ENCODE results near the gene KHNYN. TPM values are rescaled to one million over a fixed set of nuclear protein-coding genes. Genes with fewer than 3 reads are reported as not detected.

The KHNYN gene
- total RNA-seq, 2 experiments from 2014 or later, result 59.7 to 71.5 TPM

GRCh38 chr14:24394275-24394674 lies 35.5 kb upstream of the KHNYN start:
- Mint-ChIP-seq H3K4me1 (peaks cover 2% of the 10 kb centered on the region), H3K36me3 (ENCODE audit: low read depth) (no peaks in the 10 kb centered on the region), H3K9me3 (no peaks in the 10 kb centered on the region), H3K4me3 (no peak overlapping the region), H3K27me3 (peaks cover 35% of the 10 kb centered on the region), H3K27ac (no peak overlapping the region)
- DNase-seq, result no peak
- ChIA-PET CTCF (no interaction called here), POLR2A (no interaction called here)

DNA sequence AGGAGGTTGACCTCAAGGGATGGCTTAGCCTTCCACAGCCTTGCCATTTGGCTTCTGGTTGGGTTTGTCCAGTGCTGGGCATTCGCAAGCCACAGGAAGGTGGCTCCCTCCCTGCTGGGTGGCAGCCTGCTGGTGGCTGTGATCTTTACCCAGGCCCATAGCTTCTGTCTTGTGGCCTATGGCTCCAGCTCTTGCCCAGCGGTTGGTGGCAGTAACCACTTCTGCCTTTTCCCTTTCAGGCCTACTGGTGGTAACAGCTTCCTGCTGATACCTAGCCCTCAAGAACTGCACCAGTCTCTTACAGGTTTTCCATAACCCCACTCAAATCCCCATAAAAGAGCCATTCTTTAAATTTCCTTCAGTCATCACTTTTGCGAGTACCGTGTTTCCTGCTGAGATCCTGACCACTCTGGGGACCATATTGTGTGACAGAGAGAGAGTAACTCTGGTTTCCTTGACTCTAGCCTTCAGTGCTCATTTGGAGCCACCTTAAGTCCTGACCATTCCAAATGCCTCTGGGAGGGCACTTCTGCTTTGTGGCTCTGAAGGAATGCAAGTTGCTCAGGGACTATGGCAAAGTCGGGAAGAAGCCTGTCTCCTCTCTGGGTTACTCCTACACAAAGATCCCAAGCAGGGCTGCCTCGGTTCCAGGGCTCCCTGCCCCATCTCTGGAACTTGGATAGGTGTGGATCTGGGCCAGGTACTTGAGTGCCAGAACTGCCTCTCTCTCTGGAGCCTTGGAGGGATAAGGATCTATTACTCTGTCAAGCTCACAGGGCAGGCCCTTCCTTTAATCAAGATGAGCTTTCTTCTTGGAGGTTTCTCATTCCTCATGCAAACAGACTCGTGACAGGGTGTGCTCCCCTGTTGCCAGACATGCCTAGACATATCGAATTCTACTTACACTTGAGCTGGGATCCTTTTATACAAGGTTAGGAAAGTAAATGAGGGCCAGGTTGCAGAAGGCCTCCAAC lies 33.9 kb upstream of the KHNYN start:
- H3K36me3 Mint-ChIP-seq (ENCODE audit: low read depth), result no peaks in the 10 kb centered on the region
- H3K4me3 Mint-ChIP-seq, result no peak overlapping the region
- H3K4me1 Mint-ChIP-seq, result peaks cover 6% of the 10 kb centered on the region
- peaks cover 36% of the 10 kb centered on the region for H3K27me3 Mint-ChIP-seq
- CTCF ChIA-PET, result interaction anchor here (1.0 to 1.7 kb wide), 5 partner anchors 8 to 62 kb away, joined by 3 to 6 read pairs (median 4); no protein-coding TSS in a partner anchor
- POLR2A ChIA-PET, result no interaction called here
- no peak for DNase-seq
- no peaks in the 10 kb centered on the region for H3K9me3 Mint-ChIP-seq
- H3K27ac Mint-ChIP-seq, result no peak overlapping the region

DNA sequence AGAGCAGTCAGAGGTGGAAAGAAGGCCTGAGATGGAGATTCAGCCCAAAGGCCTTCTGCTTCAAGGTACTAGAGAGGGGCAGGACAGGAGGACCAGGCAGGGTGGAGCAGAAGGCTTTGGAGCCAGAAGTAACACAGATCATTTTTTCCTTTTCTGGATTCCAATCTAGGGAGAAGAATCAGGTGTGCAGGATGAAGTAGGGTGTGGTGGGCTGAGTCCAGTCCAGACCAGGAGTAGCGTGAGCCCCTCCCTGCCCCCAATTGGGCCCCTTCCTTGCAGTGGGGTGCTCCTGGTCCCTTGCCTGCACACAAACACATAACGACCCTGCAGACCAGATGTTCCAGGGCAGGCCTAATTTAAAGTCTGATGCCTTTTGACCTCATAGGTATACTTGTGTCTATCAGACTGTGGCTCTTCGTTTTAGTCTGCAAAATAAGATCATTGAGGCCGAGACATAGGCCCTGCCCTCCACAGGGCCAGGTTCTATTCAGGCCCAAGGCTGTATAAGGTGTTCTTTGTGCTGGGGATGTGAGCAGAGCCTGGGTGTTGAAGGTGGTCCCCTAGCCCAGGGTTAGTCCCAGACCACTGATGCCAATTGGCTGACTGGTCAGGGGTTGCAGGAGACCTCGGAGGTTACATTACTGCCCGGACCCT lies 32.0 kb upstream of the KHNYN start:
- Mint-ChIP-seq H3K27ac (no peak overlapping the region), H3K36me3 (ENCODE audit: low read depth) (no peaks in the 10 kb centered on the region), H3K27me3 (peaks cover 36% of the 10 kb centered on the region), H3K4me3 (no peak overlapping the region), H3K9me3 (no peaks in the 10 kb centered on the region), H3K4me1 (peaks cover 6% of the 10 kb centered on the region)
- ChIA-PET CTCF (interaction anchor here (1.1 to 1.7 kb wide), 5 partner anchors 9 to 64 kb away, joined by 3 to 6 read pairs (median 3); no protein-coding TSS in a partner anchor), POLR2A (no interaction called here)
- DNase-seq, result no peak

- H3K36me3 Mint-ChIP-seq (ENCODE audit: low read depth), result no peaks in the 10 kb centered on the region
Measured at GRCh38 chr14:24398293-24398652, 31.5 kb upstream of the KHNYN start.

DNA sequence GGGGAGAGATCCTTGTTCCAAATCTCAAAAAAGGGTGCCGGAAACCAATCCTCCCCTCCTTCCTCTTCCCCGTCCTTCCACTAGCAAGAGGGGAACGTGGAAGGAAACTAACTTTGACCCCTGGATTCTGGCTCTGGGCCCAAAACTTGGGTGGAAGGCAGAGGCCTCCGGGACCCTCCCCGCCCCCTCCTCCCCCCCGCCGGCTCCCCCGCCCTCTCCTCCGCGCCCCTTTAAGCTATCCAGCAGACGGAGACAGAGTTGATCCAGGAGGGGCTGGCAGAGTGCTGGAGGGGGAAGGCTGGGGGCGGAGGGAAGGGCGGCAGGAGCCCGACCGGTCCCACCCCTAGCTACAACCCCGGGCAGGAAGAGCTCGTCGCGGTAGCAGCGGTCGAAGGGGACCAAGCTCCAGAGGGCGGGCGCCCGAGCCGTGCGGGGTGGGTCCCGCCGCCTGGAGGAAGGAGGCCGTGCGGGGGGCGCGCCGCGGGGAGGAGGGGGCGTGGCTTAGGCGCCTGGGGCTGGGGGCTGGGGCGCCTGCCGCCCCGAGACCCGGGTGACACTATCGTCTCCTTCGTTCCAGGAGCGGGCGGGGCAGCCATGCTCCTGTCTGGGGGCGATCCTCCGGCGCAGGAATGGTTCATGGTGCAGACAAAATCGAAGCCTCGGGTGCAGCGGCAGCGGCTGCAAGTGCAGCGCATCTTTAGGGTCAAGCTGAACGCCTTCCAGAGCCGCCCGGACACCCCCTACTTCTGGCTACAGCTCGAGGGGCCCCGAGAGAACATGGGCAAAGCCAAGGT lies 30.9 kb upstream of the KHNYN start, which contains the start of gene NYNRIN:
Gene NYNRIN (plus strand): TSS at position 351 of the 794 bp plus-strand sequence. CDS start 244 bp downstream, at position 595.
- ChIA-PET CTCF (interaction anchor here (0.6 to 1.4 kb wide), 4 partner anchors 31 to 65 kb away, joined by 3 to 6 read pairs (median 4); partner anchors contain the start of genes KHNYN and SDR39U1), POLR2A (no interaction called here)
- Mint-ChIP-seq H3K4me1 (peaks cover 6% of the 10 kb centered on the region), H3K27me3 (peaks cover 40% of the 10 kb centered on the region), H3K9me3 (no peaks in the 10 kb centered on the region), H3K36me3 (ENCODE audit: low read depth) (no peaks in the 10 kb centered on the region), H3K27ac (no peak within 1 kb of the TSS), H3K4me3 (peak within 1 kb of the TSS; percentile 30)
- peak; percentile 36 for DNase-seq

More at GRCh38 chr14:24398293-24398652, 31.5 kb upstream of the KHNYN start:
- no peak for DNase-seq
- Mint-ChIP-seq H3K4me1 (peaks cover 6% of the 10 kb centered on the region), H3K27me3 (peaks cover 40% of the 10 kb centered on the region), H3K4me3 (no peak overlapping the region), H3K9me3 (no peaks in the 10 kb centered on the region), H3K27ac (no peak overlapping the region)
- CTCF ChIA-PET, result interaction anchor here (1.1 to 1.4 kb wide), 3 partner anchors 32 to 65 kb away, joined by 3 to 6 read pairs (median 3); partner anchors contain the start of gene KHNYN
- POLR2A ChIA-PET, result no interaction called here

- H3K27me3 Mint-ChIP-seq, result peaks cover 44% of the 10 kb centered on the region
Measured at GRCh38 chr14:24399447-24399822, 30.3 kb upstream of the KHNYN start.

GRCh38 chr14:24399999-24400718 lies 29.6 kb upstream of the KHNYN start:
- Mint-ChIP-seq H3K4me3 (no peak overlapping the region), H3K4me1 (peaks cover 6% of the 10 kb centered on the region), H3K27ac (no peak overlapping the region), H3K27me3 (peaks cover 51% of the 10 kb centered on the region), H3K9me3 (no peaks in the 10 kb centered on the region), H3K36me3 (ENCODE audit: low read depth) (no peaks in the 10 kb centered on the region)
- ChIA-PET POLR2A (no interaction called here), CTCF (no interaction called here)
- no peak for DNase-seq

More at GRCh38 chr14:24399447-24399822, 30.3 kb upstream of the KHNYN start:
- Mint-ChIP-seq H3K9me3 (no peaks in the 10 kb centered on the region), H3K27ac (no peak overlapping the region), H3K4me3 (peak overlapping the region; percentile 30), H3K36me3 (ENCODE audit: low read depth) (no peaks in the 10 kb centered on the region), H3K4me1 (peaks cover 6% of the 10 kb centered on the region)
- DNase-seq, result no peak
- POLR2A ChIA-PET, result no interaction called here
- CTCF ChIA-PET, result interaction anchor here (0.6 to 1.4 kb wide), 4 partner anchors 31 to 66 kb away, joined by 3 to 6 read pairs (median 4); partner anchors contain the start of genes KHNYN and SDR39U1

DNA sequence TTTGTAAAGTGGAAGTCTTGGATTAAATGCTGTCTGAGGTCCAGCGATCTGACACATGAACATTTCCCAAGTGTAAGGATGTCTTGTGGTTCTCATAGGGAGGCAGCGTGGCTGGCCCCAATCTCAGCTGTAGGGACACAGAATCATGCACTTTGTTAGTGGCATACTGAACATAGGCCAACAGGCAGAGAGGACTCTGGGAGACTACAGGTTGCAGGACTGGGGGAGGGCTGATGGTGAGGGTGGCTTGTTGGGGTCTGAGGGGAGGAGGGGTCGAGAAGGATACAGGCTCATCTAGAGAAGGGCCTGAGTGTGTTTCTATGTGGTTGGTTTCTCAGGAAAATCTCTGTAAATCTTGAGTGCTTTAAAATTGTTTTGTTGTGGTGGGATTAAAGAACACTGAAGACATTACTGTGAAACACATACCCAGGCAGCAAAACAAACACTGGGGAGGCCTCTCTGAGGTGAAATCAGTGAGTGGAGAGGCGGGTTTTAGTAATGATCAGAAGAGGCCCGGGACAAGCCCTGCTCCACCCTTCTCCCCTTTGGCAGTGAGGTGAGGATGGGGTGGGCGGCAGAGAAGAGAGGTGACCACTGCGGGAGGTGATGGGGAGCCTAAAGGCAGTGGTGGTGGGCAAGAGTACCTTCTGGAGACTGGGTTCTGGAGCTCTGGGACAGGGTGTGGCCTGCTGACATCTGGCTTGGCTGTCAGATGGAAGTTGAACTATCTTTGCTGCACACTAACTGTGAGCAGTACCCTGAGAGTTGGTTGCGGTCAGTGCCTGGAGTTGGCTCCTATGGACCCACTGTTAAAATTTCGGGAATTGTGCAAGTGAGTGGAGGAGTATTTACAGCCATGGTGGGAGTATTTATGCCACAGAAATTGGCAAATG lies 27.7 kb upstream of the KHNYN start:
- ChIA-PET CTCF (interaction anchor here (1.3 to 1.5 kb wide), 2 partner anchors 30 to 69 kb away, joined by 3 to 4 read pairs; no protein-coding TSS in a partner anchor), POLR2A (no interaction called here)
- no peak for DNase-seq
- Mint-ChIP-seq H3K27ac (no peak overlapping the region), H3K27me3 (peaks cover 51% of the 10 kb centered on the region), H3K36me3 (ENCODE audit: low read depth) (no peaks in the 10 kb centered on the region), H3K4me3 (no peak overlapping the region), H3K9me3 (no peaks in the 10 kb centered on the region), H3K4me1 (peaks cover 5% of the 10 kb centered on the region)

GRCh38 chr14:24403294-24403998 lies 26.3 kb upstream of the KHNYN start:
- peaks cover 44% of the 10 kb centered on the region for H3K27me3 Mint-ChIP-seq

DNA sequence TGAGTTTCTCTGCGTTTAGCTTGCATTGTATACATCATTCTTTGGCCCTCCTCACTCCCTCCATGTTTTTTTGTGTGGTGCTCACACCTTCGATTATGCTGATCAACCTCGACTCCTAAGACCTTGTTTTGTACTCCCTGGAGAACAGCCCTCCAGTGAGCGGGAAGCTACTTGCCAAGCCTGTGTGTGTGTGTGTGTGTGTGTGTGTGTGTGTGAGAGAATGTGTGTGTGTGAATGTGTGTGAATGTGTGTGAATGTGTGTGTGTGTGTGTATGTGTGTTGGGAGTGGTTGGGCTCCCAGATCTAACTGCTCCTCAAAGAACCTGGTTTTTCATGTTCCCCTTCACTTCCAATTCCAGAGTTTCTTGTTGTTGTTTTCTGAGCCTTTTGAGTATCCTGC lies 24.9 kb upstream of the KHNYN start:
- no peak overlapping the region for H3K4me3 Mint-ChIP-seq
- H3K27ac Mint-ChIP-seq, result no peak overlapping the region
- ChIA-PET POLR2A (no interaction called here), CTCF (interaction anchor here (1.8 kb wide), 1 partner anchor 9 kb away, joined by 4 read pairs; no protein-coding TSS in a partner anchor)
- DNase-seq, result no peak
- no peaks in the 10 kb centered on the region for H3K36me3 Mint-ChIP-seq (ENCODE audit: low read depth)
- peaks cover 39% of the 10 kb centered on the region for H3K27me3 Mint-ChIP-seq
- H3K4me1 Mint-ChIP-seq, result no peaks in the 10 kb centered on the region
- H3K9me3 Mint-ChIP-seq, result no peaks in the 10 kb centered on the region

More at GRCh38 chr14:24403294-24403998, 26.3 kb upstream of the KHNYN start:
- Mint-ChIP-seq H3K9me3 (no peaks in the 10 kb centered on the region), H3K4me1 (peaks cover 5% of the 10 kb centered on the region), H3K27ac (no peak overlapping the region), H3K36me3 (ENCODE audit: low read depth) (no peaks in the 10 kb centered on the region), H3K4me3 (no peak overlapping the region)
- no peak for DNase-seq
- ChIA-PET CTCF (interaction anchor here (0.6 to 1.8 kb wide), 2 partner anchors 8 to 79 kb away, joined by 3 to 4 read pairs; no protein-coding TSS in a partner anchor), POLR2A (no interaction called here)
